ENCODE results near the gene EXD3.
"Not testable (repeated sequence)": the region's sequence is repeated elsewhere in the genome, so short reads cannot be mapped to it uniquely, and the experiment has no call there.

Gene EXD3

GRCh38 chr9:137339045-137339907 lies 83.7 kb downstream of the EXD3 start:
- H3K4me3 ChIP-seq (ENCODE audit: low read depth, low read length): no peak overlapping the region
- TF ChIP-seq CTCF (IDR thresholded peaks at IDR 0.05; ENCODE audit: control insufficient read depth, extremely low read depth, insufficient read depth): no peak
- no peak for DNase-seq (ENCODE audit: low read depth)

GRCh38 chr9:137336735-137337134 lies 86.2 kb downstream of the EXD3 start:
- H3K4me3 ChIP-seq (ENCODE audit: low read depth, low read length): no peak overlapping the region
- TF ChIP-seq CTCF (IDR thresholded peaks at IDR 0.05; ENCODE audit: control insufficient read depth, extremely low read depth, insufficient read depth): no peak
- DNase-seq (ENCODE audit: low read depth): no peak

- no peak for DNase-seq (ENCODE audit: low read depth)
- no peak for TF ChIP-seq CTCF (IDR thresholded peaks at IDR 0.05; ENCODE audit: control insufficient read depth, extremely low read depth, insufficient read depth)
- no peak overlapping the region for H3K4me3 ChIP-seq (ENCODE audit: low read depth, low read length)
Observed at GRCh38 chr9:137333016-137333671, 89.8 kb downstream of the EXD3 start.

- DNase-seq (ENCODE audit: low read depth): no peak
- no peak for TF ChIP-seq CTCF (IDR thresholded peaks at IDR 0.05; ENCODE audit: control insufficient read depth, extremely low read depth, insufficient read depth)
- H3K4me3 ChIP-seq (ENCODE audit: low read depth, low read length): no peak overlapping the region
Observed at GRCh38 chr9:137331929-137332328, 91.0 kb downstream of the EXD3 start.

- TF ChIP-seq CTCF (IDR thresholded peaks at IDR 0.05; ENCODE audit: control insufficient read depth, extremely low read depth, insufficient read depth): no peak
- DNase-seq (ENCODE audit: low read depth): no peak
- H3K4me3 ChIP-seq (ENCODE audit: low read depth, low read length): no peak overlapping the region
Observed at GRCh38 chr9:137330689-137331088, 92.3 kb downstream of the EXD3 start.

GRCh38 chr9:137329590-137329989 lies 93.4 kb downstream of the EXD3 start:
- H3K4me3 ChIP-seq (ENCODE audit: low read depth, low read length): not testable (repeated sequence)

GRCh38 chr9:137327641-137328550 lies 95.1 kb downstream of the EXD3 start:
- not testable (repeated sequence) for DNase-seq (ENCODE audit: low read depth); H3K4me3 ChIP-seq (ENCODE audit: low read depth, low read length)

More at GRCh38 chr9:137329590-137329989, 93.4 kb downstream of the EXD3 start:
- DNase-seq (ENCODE audit: low read depth): not testable (repeated sequence)
